GM12878 (cell line): ENCODE data around the gene PLCXD1. TPM values are rescaled to one million over a fixed set of nuclear protein-coding genes. Genes with fewer than 3 reads are reported as not detected.

Source experiments
- ATAC-seq: fragments of 200-7000 bp; cut with Tn5 transposase; 3 replicates; pipeline ENCODE4 v1.9.1; 2020; ENCODE audit warnings: mild to moderate bottlenecking, moderate library complexity
- BruUV-seq: library from RNA; stranded (reverse); fragments of 400-500 nt; replicated peaks from 2 replicates; lab custom pipeline; 2021; lab: Mats Ljungman, UMichigan
- CTCF ChIA-PET: fragments of 300-600 bp; sonication (Branson Sonifier 250); formaldehyde crosslinking; extraction: SDS; loops from one replicate; lab custom pipeline; 2021; ENCODE audit warnings: inconsistent platforms; lab: Yijun Ruan, JAX
- POLR2A ChIA-PET: fragments of 350-600 bp; formaldehyde crosslinking; extraction: SDS; loops from one replicate; lab custom pipeline; 2021; ENCODE audit warnings: inconsistent platforms; lab: Charles Lee
- RAD21 ChIA-PET: fragments of 300-600 bp; sonication (Branson Sonifier 250); formaldehyde crosslinking; loops from one replicate; lab custom pipeline; 2023; ENCODE audit warnings: antibody characterized with exemption; ENCODE audit not compliant: unreplicated experiment; lab: Charles Lee
- SMC1A ChIA-PET: fragments of 300-600 bp; sonication (Branson Sonifier 250); formaldehyde crosslinking; loops from one replicate; lab custom pipeline; 2023; ENCODE audit not compliant: unreplicated experiment, uncharacterized antibody; lab: Charles Lee
- DNase-seq: peaks from one replicate; pipeline ENCODE4 v3.0.0-alpha.2; 2011; ENCODE audit warnings: low read depth, low spot score
- FAIRE-seq: peaks from 3 replicates; lab custom pipeline; 2011; peaks lifted over from hg19 to GRCh38; lab: Jason Lieb, UNC
- H2AFZ ChIP-seq: 2 replicates; pipeline ENCODE4 v1.6.0; 2011; ENCODE audit warnings: low read depth, low read length, control low read depth; ENCODE audit not compliant: control insufficient read depth
- H3K27ac ChIP-seq: 2 replicates; pipeline ENCODE4 v1.5.1; 2011; ENCODE audit warnings: control low read depth; ENCODE audit not compliant: control insufficient read depth, insufficient read depth
- H3K27me3 ChIP-seq, 2 experiments: replicated peaks in 1 of 2; 2 replicates each; pipeline versions ENCODE4 v1.6.0 to v1.6.1; 2011; ENCODE audit warnings: low read length in 1 of 2; ENCODE audit not compliant: control insufficient read depth in 2 of 2, insufficient read depth in 2 of 2
- H3K36me3 ChIP-seq, 2 experiments: 2 replicates each; pipeline ENCODE4 v1.5.1; 2011; ENCODE audit warnings: low read length in 1 of 2; ENCODE audit not compliant: control insufficient read depth in 2 of 2, insufficient read depth in 2 of 2
- H3K4me1 ChIP-seq: 2 replicates; pipeline ENCODE4 v1.6.1; 2011; ENCODE audit warnings: mild to moderate bottlenecking, low read length, moderate library complexity, mixed read lengths; ENCODE audit not compliant: control insufficient read depth, insufficient read depth
- H3K4me2 ChIP-seq: 2 replicates; pipeline ENCODE4 v1.6.0; 2011; ENCODE audit warnings: control low read depth; ENCODE audit not compliant: control insufficient read depth, insufficient read depth
- H3K4me3 ChIP-seq: fragments of 200-600 bp; sonication (generic); 2 replicates; pipeline ENCODE4 v1.5.1; 2016
- H3K79me2 ChIP-seq: 2 replicates; pipeline ENCODE4 v1.6.0; 2011; ENCODE audit warnings: low read length; ENCODE audit not compliant: control insufficient read depth, insufficient read depth
- H3K9ac ChIP-seq: 2 replicates; pipeline ENCODE4 v1.8.0; 2011; ENCODE audit warnings: low read length, control low read depth, mixed read lengths; ENCODE audit not compliant: control insufficient read depth, insufficient read depth
- H3K9me3 ChIP-seq: replicated peaks from 3 replicates; pipeline ENCODE4 v1.5.1; 2011; ENCODE audit warnings: mild to moderate bottlenecking, low read length; ENCODE audit not compliant: control insufficient read depth, insufficient read depth
- H4K20me1 ChIP-seq: 2 replicates; pipeline ENCODE4 v1.6.0; 2011; ENCODE audit not compliant: control insufficient read depth, insufficient read depth
- KAT2A ChIP-seq: conservative IDR thresholded peaks from 2 replicates; pipeline ENCODE4 v1.6.1; 2011; ENCODE audit warnings: low read depth, low read length; ENCODE audit not compliant: control insufficient read depth
- MEF2A ChIP-seq: IDR thresholded peaks from 2 replicates; pipeline ENCODE4 v1.6.1; 2011; ENCODE audit warnings: low read depth, mild to moderate bottlenecking, low read length, moderate library complexity; ENCODE audit not compliant: insufficient read depth
- MYC ChIP-seq: IDR thresholded peaks from 2 replicates; pipeline ENCODE4 v1.6.1; 2011; ENCODE audit warnings: mild to moderate bottlenecking, low read length, moderate library complexity, inconsistent platforms; ENCODE audit not compliant: insufficient read depth, insufficient replicate concordance, insufficient read length, severe bottlenecking
- POLR2AphosphoS2 ChIP-seq: IDR thresholded peaks from 2 replicates; pipeline ENCODE4 v1.6.1; 2011; ENCODE audit warnings: low read depth, mild to moderate bottlenecking, low read length, improper control_type of control experiment, moderate library complexity
- POLR2AphosphoS5 ChIP-seq: IDR thresholded peaks from 2 replicates; pipeline ENCODE4 v1.6.1; 2011; ENCODE audit warnings: mild to moderate bottlenecking, low read length, inconsistent platforms
- RBBP5 ChIP-seq: fragments of 200-600 bp; sonication (generic); conservative IDR thresholded peaks from 2 replicates; pipeline ENCODE4 v1.6.1; 2016
- REST ChIP-seq: IDR thresholded peaks from 2 replicates; pipeline ENCODE4 v1.6.1; 2012; ENCODE audit warnings: mild to moderate bottlenecking, low read depth, low read length
- SIN3A ChIP-seq: IDR thresholded peaks from 2 replicates; pipeline ENCODE4 v1.6.1; 2012; ENCODE audit warnings: low read depth, low read length, improper control_type of control experiment
- SP1 ChIP-seq: IDR thresholded peaks from one replicate; pipeline ENCODE4 v1.6.1; 2011; ENCODE audit warnings: low read depth, low read length
- ZNF207 ChIP-seq: fragments of 450-650 bp; IDR thresholded peaks from 2 replicates; pipeline ENCODE4 v1.6.1; 2014; ENCODE audit warnings: antibody characterized with exemption, mild to moderate bottlenecking, borderline replicate concordance
- ZNF24 ChIP-seq: fragments of 450-650 bp; IDR thresholded peaks from 2 replicates; pipeline ENCODE4 v1.6.1; 2017; ENCODE audit warnings: antibody characterized with exemption, mild to moderate bottlenecking
- ZSCAN29 ChIP-seq: fragments of 450-650 bp; IDR thresholded peaks from 2 replicates; pipeline ENCODE4 v1.6.1; 2017; ENCODE audit warnings: mild to moderate bottlenecking, moderate library complexity
- WGBS: methylation state at CpG from one replicate; pipeline ENCODE4 v1.1.6; 2016; ENCODE audit warnings: low lambda C conversion rate; ENCODE audit not compliant: insufficient replicate concordance, insufficient coverage; ENCODE audit errors: missing lambda C conversion rate; 5-methylcytosine and 5-hydroxymethylcytosine counted together
- in situ Hi-C: fragments of 300-500 bp; cut with MboI; formaldehyde crosslinking; loops from 9 replicates; pipeline ENCODE4 v1.14.3; 2018; ENCODE audit warnings: mixed read lengths
- intact Hi-C: fragments of 100-400 bp; cut with micrococcal nuclease; formaldehyde crosslinking; loops from one replicate; pipeline ENCODE4 v1.14.2; 2022; ENCODE audit not compliant: unreplicated experiment
- polyA plus RNA-seq, 11 experiments: library from polyadenylated mRNA; depleted of rRNA in 4 of 11; unstranded in 6 of 11; stranded (reverse) in 5 of 11; fragments of >200 nt; fragmentation: Nextera tagmentation in 4 of 11; fragmentation: Illumina TruSeq in 1 of 11; extraction: Ambion mirVana in 4 of 11; extraction: Trizol in 1 of 11; gene quantifications; 1 replicate in 1 of 11; 2 replicates in 10 of 11; pipeline versions ENCODE4 v1.2.1 to v1.2.3, GENCODE V29; 2011 to 2016; ENCODE audit warnings: inconsistent platforms in 2 of 11, missing spikeins in 2 of 11, low read depth in 1 of 11
- total RNA-seq, 4 experiments: library from RNA; depleted of rRNA in 3 of 4; stranded (reverse); fragments of >200 nt in 3 of 4; fragmentation: Illumina TruSeq in 1 of 4; extraction: Trizol in 1 of 4; gene quantifications; 2 replicates each; pipeline versions ENCODE4 v1.2.1 to v1.2.3, GENCODE V29; 2013 to 2021
- TF ChIP-seq, protein P1 (sequence below): fragments of 450-650 bp; conservative IDR thresholded peaks from 2 replicates; pipeline ENCODE4 v1.6.1; 2017; ENCODE audit warnings: mild to moderate bottlenecking, moderate library complexity

Gene PLCXD1
- total and polyA plus RNA-seq, 10 of the 15 experiments (the other 5 are each of a cell fraction or from before 2014, with no cell fraction given) = 2.4 to 49.7 (median 18.0) TPM

DNA sequence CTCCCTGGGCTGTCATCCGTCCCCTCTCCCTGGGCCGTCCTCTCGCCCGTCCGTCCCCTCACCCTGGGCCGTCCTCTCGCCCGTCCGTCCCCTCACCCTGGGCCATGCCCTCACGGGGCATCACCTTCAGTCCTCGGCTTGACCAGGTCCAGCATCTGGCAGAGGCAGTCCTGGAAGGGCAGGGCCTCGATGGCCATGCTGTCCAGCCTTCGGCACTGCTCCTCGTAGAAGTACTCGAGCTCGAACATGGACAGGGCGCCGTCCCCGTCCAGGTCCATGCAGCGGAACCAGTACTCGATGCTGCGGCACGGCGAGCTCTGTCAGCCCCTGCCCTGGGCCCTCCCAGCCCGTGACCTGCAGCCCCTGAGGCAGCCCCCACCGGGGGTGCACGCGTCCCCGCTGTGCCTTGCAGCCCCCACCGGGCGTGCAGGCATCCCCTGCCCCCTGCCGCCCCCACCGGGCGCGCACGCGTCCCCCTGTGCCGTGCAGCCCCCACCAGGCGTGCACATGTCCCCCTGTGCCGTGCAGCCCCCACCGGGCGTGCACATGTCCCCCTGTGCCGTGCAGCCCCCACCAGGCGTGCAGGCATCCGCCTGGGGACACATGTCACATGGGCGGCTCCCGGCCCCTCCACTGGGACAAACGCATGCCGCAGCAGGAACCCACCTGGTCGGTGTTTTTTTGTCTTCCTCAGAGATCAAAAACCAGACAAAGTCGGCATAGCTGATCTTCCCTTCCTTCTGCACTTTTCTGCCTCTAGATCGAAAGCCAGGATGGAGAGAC, 59.7 kb downstream of the PLCXD1 start:
- RAD21 ChIA-PET = no interaction called here
- Histone ChIP-seq H3K4me3 (no peak overlapping the region), H3K27me3 (no peaks in the 10 kb centered on the region), H2AFZ (no peak overlapping the region), H3K36me3 (no peaks in the 10 kb centered on the region), H4K20me1 (no peaks in the 10 kb centered on the region), H3K79me2 (no peaks in the 10 kb centered on the region), H3K9me3 (peaks cover 4% of the 10 kb centered on the region; the same call in 2 of the 3 replicates), H3K4me1 (no peaks in the 10 kb centered on the region), H3K4me2 (no peak overlapping the region), H3K27ac (no peak overlapping the region), H3K9ac (no peak overlapping the region)
- BruUV-seq = no TSS peak
- SMC1A ChIA-PET = no interaction called here
- CTCF ChIA-PET = no interaction called here
- 92% methylated on average over 36 of the region's 52 CpGs for WGBS
- no peak for FAIRE-seq
- POLR2A ChIA-PET = no interaction called here
- no peak for ATAC-seq
- DNase-seq = no peak
- intact Hi-C loops (no loop called here), in situ Hi-C loops (no loop called here)
- TF ChIP-seq REST (no peak), POLR2AphosphoS5 (no peak), MEF2A (no peak), RBBP5 (no peak), ZNF24 (no peak), ZNF207 (no peak), SP1 (no peak), MYC (no peak), POLR2AphosphoS2 (no peak), KAT2A (no peak), SIN3A (no peak), ZSCAN29 (no peak)
- TF ChIP-seq, protein P1, sequence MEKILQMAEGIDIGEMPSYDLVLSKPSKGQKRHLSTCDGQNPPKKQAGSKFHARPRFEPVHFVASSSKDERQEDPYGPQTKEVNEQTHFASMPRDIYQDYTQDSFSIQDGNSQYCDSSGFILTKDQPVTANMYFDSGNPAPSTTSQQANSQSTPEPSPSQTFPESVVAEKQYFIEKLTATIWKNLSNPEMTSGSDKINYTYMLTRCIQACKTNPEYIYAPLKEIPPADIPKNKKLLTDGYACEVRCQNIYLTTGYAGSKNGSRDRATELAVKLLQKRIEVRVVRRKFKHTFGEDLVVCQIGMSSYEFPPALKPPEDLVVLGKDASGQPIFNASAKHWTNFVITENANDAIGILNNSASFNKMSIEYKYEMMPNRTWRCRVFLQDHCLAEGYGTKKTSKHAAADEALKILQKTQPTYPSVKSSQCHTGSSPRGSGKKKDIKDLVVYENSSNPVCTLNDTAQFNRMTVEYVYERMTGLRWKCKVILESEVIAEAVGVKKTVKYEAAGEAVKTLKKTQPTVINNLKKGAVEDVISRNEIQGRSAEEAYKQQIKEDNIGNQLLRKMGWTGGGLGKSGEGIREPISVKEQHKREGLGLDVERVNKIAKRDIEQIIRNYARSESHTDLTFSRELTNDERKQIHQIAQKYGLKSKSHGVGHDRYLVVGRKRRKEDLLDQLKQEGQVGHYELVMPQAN = no peak
